IMR-90 (cell line): ENCODE data around the gene TMEM50A.
"Not testable (repeated sequence)": the region's sequence is repeated elsewhere in the genome, so short reads cannot be mapped to it uniquely, and the experiment has no call there.

Source experiments
- BHLHE40 ChIP-seq: fragments of 150-350 bp; IDR thresholded peaks from 2 replicates; pipeline ENCODE4 v1.6.1; 2016; ENCODE audit warnings: mild to moderate bottlenecking, low read depth, low read length
- CEBPB ChIP-seq: IDR thresholded peaks from 2 replicates; pipeline ENCODE4 v1.6.1; 2012; ENCODE audit warnings: low read depth, low read length, improper control_type of control experiment
- CHD1 ChIP-seq: IDR thresholded peaks from 2 replicates; pipeline ENCODE4 v1.6.1; 2012; ENCODE audit warnings: low read depth, low read length, improper control_type of control experiment
- CTCF ChIP-seq: conservative IDR thresholded peaks from 2 replicates; pipeline ENCODE4 v1.5.1; 2012; ENCODE audit warnings: mild to moderate bottlenecking, low read depth, low read length, improper control_type of control experiment
- ELK1 ChIP-seq: fragments of 150-350 bp; IDR thresholded peaks from 2 replicates; pipeline ENCODE4 v1.6.1; 2016; ENCODE audit warnings: low read depth, mild to moderate bottlenecking, low read length, moderate library complexity, borderline replicate concordance
- FOS ChIP-seq: fragments of 150-350 bp; IDR thresholded peaks from 2 replicates; pipeline ENCODE4 v1.6.1; 2016; ENCODE audit warnings: low read depth, low read length
- MAFK ChIP-seq: IDR thresholded peaks from 2 replicates; pipeline ENCODE4 v1.6.1; 2012; ENCODE audit warnings: low read depth, low read length, improper control_type of control experiment
- MAZ ChIP-seq: IDR thresholded peaks from 2 replicates; pipeline ENCODE4 v1.6.1; 2012; ENCODE audit warnings: low read depth, mild to moderate bottlenecking, low read length, improper control_type of control experiment, moderate library complexity, borderline replicate concordance
- MXI1 ChIP-seq: IDR thresholded peaks from 2 replicates; pipeline ENCODE4 v1.6.1; 2012; ENCODE audit warnings: low read depth, mild to moderate bottlenecking, low read length, moderate library complexity, borderline replicate concordance
- POLR2A ChIP-seq: IDR thresholded peaks from 2 replicates; pipeline ENCODE4 v1.6.1; 2012; ENCODE audit warnings: mild to moderate bottlenecking, low read depth, low read length
- RAD21 ChIP-seq: IDR thresholded peaks from 2 replicates; pipeline ENCODE4 v1.6.1; 2012; ENCODE audit warnings: low read length, improper control_type of control experiment
- RFX5 ChIP-seq: IDR thresholded peaks from 2 replicates; pipeline ENCODE4 v1.8.0; 2012; ENCODE audit warnings: low read depth, mild to moderate bottlenecking, low read length, moderate library complexity
- SMC3 ChIP-seq: fragments of 150-350 bp; IDR thresholded peaks from 2 replicates; pipeline ENCODE4 v1.6.1; 2016; ENCODE audit warnings: low read depth, mild to moderate bottlenecking, antibody characterized with exemption, low read length, moderate library complexity
- USF2 ChIP-seq: fragments of 150-350 bp; IDR thresholded peaks from 2 replicates; pipeline ENCODE4 v1.6.1; 2017; ENCODE audit warnings: mild to moderate bottlenecking, antibody characterized with exemption, low read length, low read depth

- TF ChIP-seq CEBPB, CTCF, FOS, USF2, MAZ, POLR2A, CHD1, ELK1, MXI1, MAFK, RFX5, RAD21, SMC3, BHLHE40: not testable (repeated sequence)
Measured at GRCh38 chr1:25302330-25302729, 35.8 kb upstream of the TMEM50A start.
